Glutamatergic neuron (in vitro differentiated cells): ENCODE data around the gene HES7. TPM values are rescaled to one million over a fixed set of nuclear protein-coding genes. Genes with fewer than 3 reads are reported as not detected.

Experiments
- DNase-seq: peaks from one replicate; pipeline ENCODE4 v3.0.0; 2022
- H3K27ac Mint-ChIP-seq: one replicate; pipeline ENCODE4 v1.8.0; 2020; ENCODE audit warnings: mild to moderate bottlenecking, mixed read lengths, inconsistent platforms; ENCODE audit not compliant: unreplicated experiment
- H3K27me3 Mint-ChIP-seq: one replicate; pipeline ENCODE4 v1.8.0; 2020; ENCODE audit warnings: mild to moderate bottlenecking, moderate library complexity, mixed read lengths, inconsistent platforms; ENCODE audit not compliant: unreplicated experiment
- H3K36me3 Mint-ChIP-seq: one replicate; pipeline ENCODE4 v1.8.0; 2020; ENCODE audit warnings: mild to moderate bottlenecking, mixed read lengths, inconsistent platforms; ENCODE audit not compliant: unreplicated experiment
- H3K4me1 Mint-ChIP-seq: one replicate; pipeline ENCODE4 v1.8.0; 2020; ENCODE audit warnings: mild to moderate bottlenecking, low read depth, mixed read lengths, inconsistent platforms; ENCODE audit not compliant: unreplicated experiment
- H3K4me3 Mint-ChIP-seq: one replicate; pipeline ENCODE4 v1.8.0; 2020; ENCODE audit warnings: mild to moderate bottlenecking, mixed read lengths, inconsistent platforms; ENCODE audit not compliant: unreplicated experiment
- H3K9me3 Mint-ChIP-seq: one replicate; pipeline ENCODE4 v1.8.0; 2020; ENCODE audit warnings: mild to moderate bottlenecking, moderate library complexity, mixed read lengths, inconsistent platforms; ENCODE audit not compliant: unreplicated experiment
- total RNA-seq: library from RNA; stranded (reverse); fragmentation: NEBNext Ultra II Directional; extraction: Animal tissue kit (Norgen Biotek cat#: 25700); gene quantifications from one replicate; pipeline ENCODE4 v1.2.1, GENCODE V29; 2021; ENCODE audit not compliant: unreplicated experiment
- TF ChIP-seq, protein P1 (sequence below): fragments of 200-600 bp; sonication (generic); IDR thresholded peaks from one replicate; pipeline ENCODE4 v1.5.0; 2021; ENCODE audit not compliant: partially characterized antibody, unreplicated experiment

HES7 gene
- total RNA-seq, 1 donor from 2014 or later: 2.2 TPM

DNA sequence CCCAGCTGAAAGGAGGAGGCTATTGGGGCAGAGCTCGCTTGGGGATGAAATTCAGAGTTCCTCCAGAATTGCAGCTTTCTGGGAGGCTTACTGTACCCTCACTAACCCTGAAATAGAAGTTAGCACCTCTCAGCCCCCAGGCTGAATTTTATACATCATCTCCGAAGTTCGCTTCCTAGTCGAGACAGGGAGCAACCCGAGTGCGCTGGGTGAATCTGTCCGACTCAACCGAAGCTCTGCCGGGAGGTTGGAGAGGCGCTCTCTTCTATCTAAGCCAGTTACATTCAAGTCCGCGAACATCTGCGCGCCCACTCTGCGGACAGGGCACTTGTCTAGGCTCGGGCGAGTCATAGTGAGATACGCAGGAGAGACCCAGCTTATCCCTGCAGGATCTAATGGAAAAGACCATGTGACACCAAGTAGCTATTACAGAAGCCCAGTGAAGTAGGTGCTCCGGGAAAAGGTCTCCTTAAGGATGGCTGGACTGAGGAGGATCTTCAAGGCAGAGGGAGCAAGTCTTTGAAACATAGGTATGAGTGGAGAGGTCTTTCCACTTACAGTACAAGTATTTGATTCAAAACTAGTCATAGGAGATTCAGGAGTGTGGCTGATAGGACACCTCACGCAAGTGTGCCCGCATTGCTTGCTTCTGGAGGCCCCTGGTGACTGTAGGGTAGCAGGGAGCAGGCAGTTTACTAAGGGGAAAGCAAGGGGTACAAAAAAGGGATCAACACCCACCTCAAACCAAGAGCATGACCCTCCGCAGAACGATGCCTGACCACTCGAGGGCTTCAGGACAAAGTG lies 646 bp upstream of the HES7 start:
- peaks cover 44% of the 10 kb centered on the region for H3K9me3 Mint-ChIP-seq
- H3K36me3 Mint-ChIP-seq: no peaks in the 10 kb centered on the region
- TF ChIP-seq, protein P1, sequence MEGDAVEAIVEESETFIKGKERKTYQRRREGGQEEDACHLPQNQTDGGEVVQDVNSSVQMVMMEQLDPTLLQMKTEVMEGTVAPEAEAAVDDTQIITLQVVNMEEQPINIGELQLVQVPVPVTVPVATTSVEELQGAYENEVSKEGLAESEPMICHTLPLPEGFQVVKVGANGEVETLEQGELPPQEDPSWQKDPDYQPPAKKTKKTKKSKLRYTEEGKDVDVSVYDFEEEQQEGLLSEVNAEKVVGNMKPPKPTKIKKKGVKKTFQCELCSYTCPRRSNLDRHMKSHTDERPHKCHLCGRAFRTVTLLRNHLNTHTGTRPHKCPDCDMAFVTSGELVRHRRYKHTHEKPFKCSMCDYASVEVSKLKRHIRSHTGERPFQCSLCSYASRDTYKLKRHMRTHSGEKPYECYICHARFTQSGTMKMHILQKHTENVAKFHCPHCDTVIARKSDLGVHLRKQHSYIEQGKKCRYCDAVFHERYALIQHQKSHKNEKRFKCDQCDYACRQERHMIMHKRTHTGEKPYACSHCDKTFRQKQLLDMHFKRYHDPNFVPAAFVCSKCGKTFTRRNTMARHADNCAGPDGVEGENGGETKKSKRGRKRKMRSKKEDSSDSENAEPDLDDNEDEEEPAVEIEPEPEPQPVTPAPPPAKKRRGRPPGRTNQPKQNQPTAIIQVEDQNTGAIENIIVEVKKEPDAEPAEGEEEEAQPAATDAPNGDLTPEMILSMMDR: no peak
- H3K27ac Mint-ChIP-seq: peak overlapping the region; percentile 82
- H3K4me3 Mint-ChIP-seq: peak overlapping the region; percentile 95
- no peak for DNase-seq
- peaks cover 27% of the 10 kb centered on the region for H3K4me1 Mint-ChIP-seq
- H3K27me3 Mint-ChIP-seq: peaks cover 52% of the 10 kb centered on the region

DNA sequence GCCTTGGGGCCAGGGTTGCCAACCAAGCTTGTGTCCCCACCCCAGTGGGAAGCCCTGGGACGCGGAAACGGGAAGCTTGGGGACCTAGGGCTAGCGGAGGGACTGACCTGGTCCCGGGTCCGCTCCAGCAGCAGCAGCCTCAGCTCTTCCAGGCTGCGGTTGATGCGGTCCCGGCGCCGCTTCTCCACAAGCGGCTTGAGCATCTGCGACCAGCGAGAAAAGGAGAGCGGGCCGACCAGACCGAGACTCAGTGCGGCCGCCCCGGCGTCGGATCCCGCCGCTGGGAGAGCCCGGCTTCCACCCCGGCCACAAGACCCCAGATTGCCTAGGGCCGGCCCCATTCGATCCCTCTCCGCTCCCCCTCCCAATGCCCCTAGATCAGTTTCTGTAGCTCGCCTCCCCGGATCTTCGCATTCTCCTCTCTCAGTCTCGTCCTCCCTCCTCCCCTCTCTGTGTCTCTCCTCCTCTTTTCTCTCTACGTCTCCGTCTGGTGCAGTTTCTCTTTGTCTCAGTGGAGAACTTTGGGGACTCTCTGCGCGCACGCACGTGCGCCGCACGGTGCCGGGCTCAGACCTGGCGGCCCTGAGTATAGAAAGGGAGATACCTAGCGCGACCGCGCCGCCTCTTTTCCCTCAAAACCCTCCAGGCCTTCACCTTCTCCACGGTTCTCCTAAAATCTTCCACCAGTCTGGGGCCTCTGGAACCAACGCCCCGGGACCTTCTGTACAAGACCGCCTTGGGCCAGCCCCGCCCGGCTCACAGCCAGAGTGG lies 797 bp downstream of the HES7 start:
- Mint-ChIP-seq H3K9me3 (peaks cover 56% of the 10 kb centered on the region), H3K36me3 (no peaks in the 10 kb centered on the region), H3K27ac (no peak overlapping the region), H3K4me1 (peaks cover 31% of the 10 kb centered on the region), H3K4me3 (peak overlapping the region; percentile 95), H3K27me3 (peaks cover 65% of the 10 kb centered on the region)
- TF ChIP-seq, protein P1: no peak
- peak; percentile 55 for DNase-seq

GRCh38 chr17:8122422-8122923 lies 1.4 kb downstream of the HES7 start:
- H3K4me1 Mint-ChIP-seq: peaks cover 33% of the 10 kb centered on the region
- H3K36me3 Mint-ChIP-seq: no peaks in the 10 kb centered on the region
- peaks cover 57% of the 10 kb centered on the region for H3K9me3 Mint-ChIP-seq
- H3K27me3 Mint-ChIP-seq: peaks cover 66% of the 10 kb centered on the region
- peak overlapping the region; percentile 17 for H3K27ac Mint-ChIP-seq
- peak; percentile 52 for DNase-seq
- TF ChIP-seq, protein P1: no peak
- peak overlapping the region; percentile 95 for H3K4me3 Mint-ChIP-seq

DNA sequence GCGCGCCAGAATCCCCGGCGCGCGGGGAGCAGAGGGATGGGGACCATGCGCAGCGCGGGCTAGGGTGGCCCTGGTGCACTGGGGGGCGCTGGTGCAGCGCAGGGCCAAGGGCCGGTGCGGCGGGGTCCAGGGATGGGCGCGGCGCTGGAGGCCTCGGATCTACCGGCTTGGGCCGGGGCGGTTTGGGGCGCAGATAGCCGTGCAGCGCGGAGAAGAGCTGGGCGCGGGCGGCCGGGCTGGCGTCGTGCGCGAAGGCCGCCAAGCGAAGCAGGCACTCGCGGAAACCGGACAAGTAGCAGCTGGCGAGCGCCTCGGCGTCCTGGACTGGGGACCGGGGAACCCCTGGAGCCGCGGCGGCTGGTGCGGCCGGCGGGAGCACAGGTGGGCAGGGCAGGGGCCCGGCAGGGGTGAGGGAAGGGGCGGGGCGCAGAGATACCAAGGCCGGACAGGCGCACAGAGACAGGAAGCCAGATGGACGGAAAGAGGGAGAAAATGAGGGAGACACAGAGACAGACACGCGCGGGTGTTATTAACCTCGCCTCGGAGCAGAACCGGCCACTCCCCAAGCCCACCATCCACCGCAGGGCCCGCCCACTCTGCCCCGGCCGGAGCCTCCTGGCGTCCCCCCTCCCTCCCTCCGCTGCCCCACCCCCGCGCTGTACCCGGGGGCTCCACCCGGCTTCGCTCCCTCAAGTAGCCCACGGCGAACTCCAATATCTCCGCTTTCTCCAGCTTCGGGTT lies 2.1 kb downstream of the HES7 start:
- DNase-seq: peak; percentile 75
- Mint-ChIP-seq H3K9me3 (peaks cover 53% of the 10 kb centered on the region), H3K36me3 (no peaks in the 10 kb centered on the region), H3K4me1 (peaks cover 31% of the 10 kb centered on the region), H3K27ac (no peak overlapping the region), H3K4me3 (peak overlapping the region; percentile 95), H3K27me3 (peaks cover 60% of the 10 kb centered on the region)
- TF ChIP-seq, protein P1: no peak
